HG03378 (cell line): ENCODE measurements around the gene MATR3.
"Not testable (repeated sequence)": the region's sequence is repeated elsewhere in the genome, so short reads cannot be mapped to it uniquely, and the experiment has no call there.

ENCODE experiments used
- ATAC-seq: cut with Tn5 transposase; IDR thresholded peaks from one replicate; pipeline ENCODE4 v1.9.1; 2021; ENCODE audit warnings: mild to moderate bottlenecking, moderate library complexity; ENCODE audit not compliant: unreplicated experiment

Gene MATR3

DNA sequence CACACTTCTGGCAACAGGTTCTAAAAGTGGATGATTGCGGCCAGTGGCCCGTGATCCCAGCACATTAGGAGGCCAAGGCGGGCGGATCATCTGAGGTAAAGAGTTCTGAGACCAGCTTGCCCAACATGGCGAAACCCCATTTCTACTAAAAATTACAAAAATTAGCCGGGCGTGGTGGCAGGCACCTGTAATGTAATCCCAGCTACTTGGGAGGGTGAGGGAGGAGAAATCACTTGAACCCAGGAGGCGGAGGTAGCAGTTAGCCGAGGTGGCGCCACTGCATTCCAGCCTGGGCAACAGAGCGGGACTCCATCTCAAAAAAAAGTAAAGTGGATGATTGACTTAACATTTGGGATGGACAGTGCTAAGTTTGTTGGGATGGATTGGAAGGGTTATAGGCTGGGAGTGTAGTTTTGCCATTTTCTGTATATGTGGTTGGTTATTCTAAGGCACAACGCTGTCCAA lies 3.4 kb downstream of the MATR3 start:
- ATAC-seq: no peak

DNA sequence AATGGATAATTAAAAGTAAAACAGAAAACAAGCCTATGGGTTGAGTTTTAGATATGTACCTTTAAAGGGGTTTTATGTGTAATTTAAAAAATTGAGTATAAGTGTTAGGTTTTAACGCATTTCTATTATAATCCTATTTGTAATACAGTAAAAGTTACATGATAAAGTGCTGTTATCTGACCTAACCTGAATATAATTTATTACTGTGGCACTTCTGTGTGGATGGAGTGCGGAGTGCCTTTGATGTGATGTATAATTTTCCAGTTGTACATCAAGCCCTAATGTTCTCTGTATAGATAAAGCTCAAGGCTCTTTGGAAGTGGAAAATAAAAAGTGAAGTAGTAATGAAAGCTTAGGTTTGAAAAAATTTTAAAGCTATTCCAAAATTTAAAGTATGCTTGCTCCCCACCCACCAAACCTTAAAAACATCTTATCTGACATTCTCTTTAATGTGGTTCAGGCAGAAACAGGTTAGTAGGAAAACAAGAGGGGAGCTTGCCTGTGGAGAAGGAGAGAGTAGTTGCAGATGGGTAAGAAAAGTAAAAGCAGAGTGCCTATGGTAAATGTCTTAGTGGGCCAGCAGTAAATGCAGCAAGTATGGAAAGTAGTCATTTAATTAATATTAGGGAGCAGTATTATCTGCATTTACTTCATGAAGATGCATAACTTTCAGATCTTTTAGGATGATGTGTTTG lies 4.0 kb downstream of the MATR3 start:
- no peak for ATAC-seq

DNA sequence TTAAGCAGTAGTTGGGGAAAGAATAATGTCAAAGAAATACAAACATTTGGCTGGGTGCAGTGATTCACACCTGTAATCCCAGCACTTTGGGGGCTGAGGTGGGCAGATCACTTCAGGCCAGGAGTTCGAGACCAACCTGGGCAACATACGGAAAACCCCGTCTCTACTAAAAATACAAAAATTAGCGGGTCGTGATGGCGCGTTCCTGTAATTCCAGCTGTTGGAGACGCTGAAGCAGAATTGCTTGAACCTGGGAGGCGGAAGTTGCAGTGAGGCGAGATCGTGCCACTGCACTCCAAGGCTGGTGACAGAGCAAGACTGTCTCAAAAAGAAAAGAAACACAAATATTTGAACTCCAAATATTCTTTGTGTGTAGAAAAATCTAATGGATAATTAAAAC lies 4.7 kb downstream of the MATR3 start:
- no peak for ATAC-seq

DNA sequence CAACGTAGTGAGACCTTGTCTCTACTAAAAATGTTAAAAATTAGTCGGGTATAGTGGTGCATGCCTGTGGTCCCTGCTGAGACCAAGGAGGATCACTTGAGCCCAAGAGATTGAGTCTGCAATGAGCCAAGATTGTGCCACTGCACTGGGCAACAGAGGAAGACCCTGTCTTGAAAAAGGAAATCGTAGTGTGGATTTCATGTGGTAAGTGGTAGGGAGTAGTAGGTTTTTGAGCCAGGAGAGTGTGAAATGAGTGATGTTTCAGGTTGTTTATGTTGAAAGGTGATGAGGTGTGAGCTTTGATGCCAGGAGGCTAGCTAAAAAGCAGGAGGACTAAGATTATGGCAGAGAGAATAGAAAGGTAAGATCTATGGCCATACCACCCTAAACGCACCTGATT lies 5.9 kb downstream of the MATR3 start:
- ATAC-seq: no peak

DNA sequence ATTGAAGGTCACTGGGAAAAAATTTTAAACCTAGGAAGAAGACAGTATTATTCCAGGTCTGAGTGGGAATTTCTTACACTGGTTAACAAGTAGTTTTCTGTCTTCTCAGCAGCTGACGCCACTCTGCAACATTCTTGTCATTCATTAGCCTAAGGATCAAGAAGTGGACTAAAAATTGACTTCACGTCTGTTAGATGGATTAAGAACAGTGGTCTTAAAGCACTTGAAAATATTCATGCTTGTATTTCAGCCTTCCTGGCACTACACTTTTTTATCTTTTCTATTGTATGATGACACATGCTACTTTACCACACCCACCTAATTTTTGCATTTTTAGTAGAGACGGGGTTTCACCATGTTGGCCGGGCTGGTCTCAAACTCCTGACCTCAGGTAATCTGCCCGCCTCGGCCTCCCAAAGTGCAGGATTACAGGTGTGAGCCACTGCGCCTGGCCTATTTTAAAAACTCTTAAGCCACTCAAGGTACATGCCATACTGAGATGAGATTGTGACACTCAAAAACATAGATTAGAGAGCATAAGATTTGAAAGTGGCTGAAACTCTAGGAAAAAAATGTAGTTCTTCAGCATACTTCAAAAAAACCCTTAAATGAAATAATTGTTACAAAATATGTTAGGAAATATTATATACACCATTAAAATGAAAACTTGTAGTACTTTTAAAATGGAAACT lies 8.4 kb downstream of the MATR3 start:
- no peak for ATAC-seq

DNA sequence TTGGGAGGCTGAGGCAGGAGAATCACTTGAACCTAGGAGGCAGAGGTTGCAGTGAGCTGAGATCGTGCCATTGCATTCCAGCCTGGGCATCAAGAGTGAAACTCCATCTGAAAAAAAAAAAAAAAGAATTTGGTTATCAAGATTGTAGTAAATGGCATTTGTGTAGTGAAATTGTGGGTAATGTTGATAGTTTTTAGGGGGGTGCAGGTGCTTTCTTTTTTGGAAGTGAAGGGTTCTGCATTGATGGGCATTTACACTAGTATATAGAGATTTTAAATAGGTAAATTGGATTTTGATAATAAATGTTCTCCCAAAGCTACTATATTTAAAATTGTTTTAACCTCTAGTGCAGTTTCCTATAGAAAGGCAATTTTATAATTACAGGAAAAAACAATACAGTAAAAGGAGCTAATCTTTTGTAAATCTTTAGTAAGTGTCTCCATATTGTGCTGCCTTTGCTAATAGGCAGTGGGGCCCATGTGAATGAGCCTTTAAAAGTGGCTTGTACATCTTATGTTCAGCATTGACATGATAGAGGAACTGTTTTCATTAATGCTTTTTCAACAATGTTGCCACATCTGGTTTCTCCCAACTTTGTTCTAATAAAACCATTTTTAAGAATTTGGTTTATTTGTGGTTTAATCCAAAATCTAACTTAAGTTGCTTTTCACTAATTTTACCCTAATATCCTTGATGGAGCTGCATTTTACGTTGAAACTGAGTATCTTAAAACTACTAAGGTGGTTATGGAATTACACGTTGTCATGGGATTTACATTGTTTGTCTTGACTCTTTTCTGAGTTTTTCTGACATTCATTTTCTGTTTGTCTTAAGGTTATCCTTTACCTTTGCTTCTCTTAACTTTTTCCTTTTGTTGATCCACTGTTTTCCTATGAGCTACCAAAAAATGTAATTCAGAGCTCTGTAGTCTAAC lies 11.1 kb downstream of the MATR3 start:
- ATAC-seq: no peak

DNA sequence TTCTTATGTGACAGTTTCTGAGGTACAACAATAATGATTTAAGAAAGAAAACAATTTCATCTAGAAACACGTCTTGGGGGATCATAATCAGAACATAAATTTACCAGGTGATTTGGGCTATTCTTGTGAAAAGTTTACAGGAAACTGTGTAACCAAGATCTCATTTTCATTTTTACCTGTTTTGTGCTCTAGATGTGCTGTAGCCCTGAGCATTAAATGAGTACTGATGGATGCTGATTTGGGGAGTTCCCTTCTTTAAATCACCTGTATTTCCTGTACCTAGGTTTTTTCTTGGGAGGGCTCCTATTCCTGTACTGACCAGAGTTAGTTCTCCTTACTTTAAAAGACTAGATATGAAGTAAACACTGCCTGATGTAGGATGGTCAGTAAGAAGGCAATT lies 12.7 kb downstream of the MATR3 start:
- ATAC-seq: no peak

DNA sequence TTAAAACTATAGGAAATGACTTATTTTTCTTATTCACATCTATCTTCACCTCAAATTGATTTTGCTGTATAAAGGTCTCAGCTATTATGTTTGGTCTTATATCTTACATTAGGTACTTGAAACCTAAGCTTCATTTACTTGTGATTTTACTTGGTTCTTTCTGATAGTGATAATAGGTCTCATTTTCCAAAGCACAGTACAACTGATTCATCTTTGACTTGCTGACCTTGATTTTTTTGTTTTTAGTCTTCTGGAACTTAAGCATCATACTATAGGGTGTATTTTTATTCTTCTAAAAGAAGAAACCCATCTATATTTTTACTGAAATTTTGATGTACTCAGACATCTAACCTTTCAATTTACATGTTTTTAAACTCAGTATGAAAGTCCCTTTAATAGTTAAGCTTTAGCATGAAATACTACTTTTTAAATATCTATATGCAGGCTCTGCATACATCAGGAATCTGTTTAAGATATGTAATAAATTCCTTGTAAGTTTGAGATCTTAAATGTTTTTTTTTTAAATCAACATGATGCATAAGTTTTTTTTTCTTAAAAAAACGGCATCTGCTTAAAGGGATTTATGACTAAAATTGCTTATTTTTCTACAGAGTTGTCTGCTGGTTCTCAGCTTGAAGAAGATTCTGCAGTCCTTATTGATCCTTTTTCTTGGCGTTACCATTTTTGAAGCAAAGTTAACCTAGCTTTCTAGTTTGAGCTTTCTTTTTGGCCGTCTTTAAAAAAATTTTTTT lies 13.3 kb downstream of the MATR3 start:
- ATAC-seq: no peak

DNA sequence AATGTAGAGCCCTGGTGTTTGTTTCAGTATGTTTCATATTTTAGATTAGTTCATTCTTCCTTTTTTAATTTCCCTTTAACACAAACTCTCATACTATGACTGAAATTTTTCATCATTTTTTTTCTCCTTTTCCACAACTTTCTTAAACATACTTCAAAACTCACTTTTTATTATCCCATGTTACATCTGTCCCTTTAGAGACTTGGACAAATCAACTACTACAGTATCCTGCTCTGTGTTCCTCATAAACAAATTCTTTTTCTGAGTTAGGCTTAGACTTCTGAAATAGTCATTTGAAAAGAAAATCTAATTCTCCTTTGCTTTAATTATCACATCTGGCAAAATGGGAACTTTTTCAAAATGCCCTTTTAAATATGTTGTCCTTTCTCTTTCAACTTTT lies 15.3 kb downstream of the MATR3 start:
- ATAC-seq: no peak

DNA sequence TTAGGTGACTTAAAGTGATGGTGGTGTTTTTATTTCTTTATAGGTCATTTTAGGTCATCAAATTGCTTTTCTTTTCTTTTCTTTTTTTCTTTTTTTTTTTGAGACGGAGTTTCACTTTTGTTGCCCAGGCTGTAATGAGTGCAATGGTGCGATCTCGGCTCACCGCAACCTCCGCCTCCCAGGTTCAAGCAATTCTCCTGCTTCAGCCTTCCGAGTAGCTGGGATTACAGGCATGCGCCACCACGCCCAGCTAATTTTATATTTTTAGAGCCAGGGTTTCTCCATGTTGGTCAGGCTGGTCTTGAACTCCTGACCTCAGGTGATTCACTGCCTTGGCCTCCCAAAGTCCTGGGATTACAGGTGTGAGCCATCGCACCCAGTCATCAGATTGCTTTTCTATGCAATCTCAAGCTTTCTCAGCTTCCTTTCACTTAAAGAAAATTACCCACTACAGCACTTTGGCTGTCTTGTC lies 17.2 kb downstream of the MATR3 start:
- not testable (repeated sequence) for ATAC-seq

DNA sequence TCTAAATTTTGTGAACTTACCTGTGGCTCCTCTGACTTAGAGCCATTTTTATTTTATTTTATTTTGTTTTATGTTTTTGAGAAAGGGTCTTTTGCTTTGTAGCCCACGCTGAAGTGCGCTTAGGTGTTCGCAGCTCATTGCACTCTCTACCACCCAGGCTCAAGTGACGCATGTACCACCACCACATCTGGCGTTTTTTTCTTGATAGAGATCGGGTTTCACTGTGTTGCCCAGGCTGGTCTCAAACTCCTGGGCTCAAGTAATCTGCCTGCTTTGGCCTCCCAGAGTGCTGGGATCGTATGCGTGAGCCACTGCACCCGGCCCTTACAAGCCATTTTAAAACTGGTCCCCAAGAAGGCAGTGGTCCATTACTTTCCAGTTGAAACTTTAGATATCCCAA lies 18.5 kb downstream of the MATR3 start:
- ATAC-seq: no peak

DNA sequence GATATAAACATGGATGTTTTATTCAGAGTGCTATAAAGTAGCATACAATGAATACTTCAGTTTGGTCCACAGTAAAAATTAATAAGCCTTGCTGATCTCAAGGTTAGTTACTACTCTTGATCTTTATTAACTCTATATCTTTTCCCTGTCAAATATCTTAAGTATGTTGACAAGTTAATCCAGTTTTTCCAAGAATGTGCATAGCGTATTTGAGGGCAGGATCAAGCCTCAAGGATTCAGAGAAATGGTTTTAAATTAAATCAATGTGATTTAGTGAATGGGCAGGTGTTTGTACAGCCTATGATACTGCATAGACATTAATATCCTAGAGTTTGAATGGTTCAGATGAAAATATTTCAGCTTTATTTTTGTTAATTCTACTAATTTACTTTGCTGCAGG lies 20.7 kb downstream of the MATR3 start:
- ATAC-seq: no peak

DNA sequence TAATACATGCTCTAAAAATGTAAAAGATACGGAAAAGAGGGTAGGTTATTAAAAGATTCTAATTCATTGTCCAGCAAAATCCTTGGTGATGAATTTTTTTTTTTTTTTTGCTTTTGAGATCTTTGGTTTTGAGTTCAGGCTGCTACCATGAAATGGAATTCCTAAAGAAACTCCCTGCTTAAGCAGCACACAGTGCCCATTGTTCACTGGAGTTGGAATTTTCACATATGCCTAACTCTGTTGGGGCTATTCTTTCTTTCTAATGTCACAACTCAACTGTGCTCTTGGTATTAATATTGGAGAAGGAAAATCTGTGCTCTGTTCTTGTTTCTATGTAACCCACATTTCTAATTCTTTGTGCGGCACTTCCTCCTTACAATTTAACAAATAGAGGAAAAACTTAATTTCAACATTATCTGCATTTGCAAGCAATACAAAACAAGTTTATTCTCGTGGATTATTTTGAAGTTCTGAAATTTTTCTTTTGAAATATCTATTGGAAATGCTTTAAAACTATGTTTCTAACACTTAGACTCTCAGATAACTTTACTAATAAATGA lies 21.6 kb downstream of the MATR3 start:
- ATAC-seq: no peak

DNA sequence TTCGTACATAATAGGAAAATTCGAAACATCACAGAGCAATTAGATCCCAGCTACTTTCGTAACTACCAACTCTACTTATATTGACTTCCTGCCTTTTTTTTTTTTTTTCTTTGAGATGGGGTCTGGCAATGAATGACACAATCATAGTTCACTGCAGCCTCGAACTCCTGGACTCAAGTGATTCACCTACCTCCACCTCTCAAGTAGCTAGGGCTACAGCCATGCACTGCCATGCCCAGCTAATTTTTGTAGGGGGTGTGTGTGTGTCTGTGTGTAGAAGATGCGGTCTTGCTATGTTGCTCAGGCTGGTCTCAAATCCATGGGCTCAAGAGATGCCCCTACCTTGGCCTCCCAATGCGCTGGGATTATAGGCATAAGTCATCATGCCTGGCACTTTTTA lies 42.3 kb downstream of the MATR3 start:
- no peak for ATAC-seq

DNA sequence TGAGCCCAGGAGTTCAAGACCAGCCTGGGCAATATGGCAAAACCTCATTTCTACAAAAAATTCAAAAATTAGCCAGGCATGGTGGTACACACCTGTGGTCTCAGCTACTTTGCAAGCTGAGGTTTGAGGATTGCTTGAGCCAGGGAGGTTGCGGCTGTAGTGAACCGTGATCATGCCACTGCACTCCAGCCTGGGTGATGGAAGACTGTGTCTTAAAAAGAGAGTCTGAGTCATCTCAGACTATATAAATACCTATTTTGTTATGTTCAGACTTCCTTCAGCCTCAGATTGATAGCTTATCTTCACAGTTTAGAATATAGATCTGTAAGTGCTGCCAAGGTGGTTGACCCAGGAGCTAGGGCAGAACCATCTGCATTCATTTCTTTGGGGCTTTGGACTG lies 46.5 kb downstream of the MATR3 start:
- ATAC-seq: no peak

DNA sequence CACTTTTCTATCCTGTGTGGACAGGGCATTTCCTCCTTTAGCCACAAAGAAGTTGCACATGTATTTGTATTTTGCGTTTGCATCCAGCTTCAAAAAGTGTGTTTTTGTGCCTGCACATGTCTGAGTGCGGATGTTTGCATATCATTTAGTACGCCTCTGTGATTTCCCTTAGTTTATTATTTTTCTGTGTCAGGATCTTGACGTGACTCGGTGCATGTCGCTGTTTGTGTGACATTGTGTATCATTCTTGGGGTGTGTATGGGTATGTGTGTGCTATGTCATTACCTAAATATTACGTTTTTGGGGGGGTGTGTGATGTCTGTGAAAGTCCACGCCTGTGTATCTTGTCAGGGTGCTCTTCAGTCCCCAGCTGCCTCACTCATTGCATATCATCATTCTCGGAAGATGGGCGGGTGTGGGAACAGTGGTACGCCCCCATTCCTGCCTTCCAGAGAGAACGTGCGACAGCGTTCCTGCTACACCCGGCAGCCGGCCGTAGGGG lies 47.7 kb downstream of the MATR3 start:
- ATAC-seq: no peak

DNA sequence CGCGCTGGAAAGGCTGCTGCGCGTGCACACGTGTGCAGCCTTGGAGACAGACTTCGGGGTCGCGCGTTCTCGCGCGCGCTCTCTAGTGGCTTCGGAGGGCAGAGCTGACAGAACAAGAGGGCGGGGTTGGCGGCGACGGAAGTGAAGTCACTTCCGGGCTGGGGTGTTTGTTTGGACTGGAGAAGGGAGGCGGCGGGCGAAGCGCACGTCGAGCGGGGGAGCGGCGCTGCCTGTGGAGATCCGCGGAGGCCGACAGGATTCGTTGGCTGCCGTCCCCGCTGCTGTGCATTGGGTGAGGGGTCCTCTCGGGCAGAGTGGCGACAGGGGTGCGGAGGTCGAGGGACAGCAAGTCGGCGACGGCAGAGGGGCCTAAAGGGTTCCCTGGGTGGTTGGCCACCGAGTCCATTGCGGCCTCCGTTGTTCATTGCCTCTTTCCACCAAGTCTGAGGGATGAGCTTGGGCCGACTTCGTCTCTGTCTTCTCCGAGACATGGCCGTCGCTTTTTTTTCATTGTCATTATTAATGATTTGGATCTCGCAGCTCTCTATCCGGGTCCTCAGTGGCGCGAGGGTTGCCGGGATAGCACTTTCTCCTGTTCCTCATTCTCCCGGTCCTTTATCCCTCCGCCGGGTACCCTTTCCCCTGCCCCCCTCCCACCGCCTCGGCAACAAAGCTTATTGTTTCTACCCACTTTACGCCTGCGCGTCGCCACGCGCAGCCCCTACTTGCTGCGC lies 48.3 kb downstream of the MATR3 start, which contains the start of gene PAIP2:
Gene PAIP2, plus strand, starts transcription at position 166 of the 734 bp plus-strand sequence. CDS start 21,931 bp downstream, outside the sequence.
- peak; percentile 81 for ATAC-seq

DNA sequence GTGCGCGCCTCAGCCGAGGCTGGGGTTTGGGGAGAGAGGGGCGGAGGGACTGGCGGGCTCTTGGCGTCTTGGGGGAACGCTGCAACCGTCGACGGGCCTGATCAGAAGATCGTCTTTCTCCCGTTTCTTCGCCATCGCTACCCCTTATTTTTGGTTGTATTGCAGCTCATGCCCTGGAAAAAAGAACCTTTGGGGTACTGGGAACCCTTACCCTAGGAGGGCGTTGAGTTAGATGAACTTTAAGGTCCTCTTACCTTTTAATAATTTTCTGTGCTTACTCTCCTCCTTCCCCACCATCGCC lies 48.8 kb downstream of the MATR3 start:
- peak; percentile 15 for ATAC-seq

DNA sequence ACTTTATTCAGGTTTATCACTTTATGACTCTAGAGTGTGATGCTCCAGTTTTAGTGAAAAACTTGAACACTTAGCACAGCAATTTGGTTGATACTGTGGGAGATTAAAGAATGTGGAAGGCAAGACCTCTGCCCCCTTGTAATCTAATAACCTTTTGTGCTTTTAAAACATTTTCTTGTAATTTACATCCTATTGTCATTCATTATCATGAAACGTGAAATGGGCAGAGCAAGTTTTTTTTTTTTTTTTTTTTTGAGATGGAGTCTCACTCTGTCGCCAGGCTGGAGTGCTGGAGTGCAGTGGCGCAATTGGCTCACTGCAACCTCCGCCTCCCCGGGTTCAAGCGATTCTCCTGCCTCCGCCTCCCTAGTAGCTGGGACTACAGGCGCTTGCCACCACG lies 49.9 kb downstream of the MATR3 start:
- ATAC-seq: no peak

DNA sequence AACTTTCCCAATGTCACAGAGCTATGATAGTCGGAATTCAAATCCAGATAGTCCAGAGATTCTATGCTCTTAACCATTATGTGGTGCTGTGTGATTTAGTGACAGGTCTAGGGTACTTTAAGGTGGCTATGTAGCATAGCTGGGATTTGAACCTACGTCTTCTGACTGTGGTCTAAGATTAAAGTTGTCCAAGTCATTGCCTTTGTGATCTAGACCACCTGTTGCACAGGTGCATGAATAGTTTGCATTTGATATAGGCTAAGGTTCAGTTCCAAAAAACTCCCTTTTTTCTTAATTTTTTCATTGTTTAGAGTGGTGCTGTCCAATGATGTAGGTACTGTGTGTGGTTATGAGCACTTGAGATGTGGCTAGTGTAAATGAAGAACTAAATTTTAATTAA lies 50.6 kb downstream of the MATR3 start:
- no peak for ATAC-seq
